SK-N-SH (cell line): Measurements from ENCODE around the gene PTAFR. TPM values are rescaled to one million over a fixed set of nuclear protein-coding genes. Genes with fewer than 3 reads are reported as not detected.

Experiments used
- CTCF ChIA-PET: fragments of 300-600, 350-600 bp; formaldehyde crosslinking; extraction: SDS; loops from one replicate; lab custom pipeline; 2021; lab: Yijun Ruan, JAX
- POLR2A ChIA-PET: fragments of 350-600 bp; sonication (Branson Sonifier 250); formaldehyde crosslinking; extraction: SDS; loops from one replicate; lab custom pipeline; 2020; ENCODE audit warnings: antibody characterized with exemption, inconsistent platforms; lab: Yijun Ruan, JAX
- DNase-seq: peaks from one replicate; pipeline ENCODE4 v3.0.0; 2012
- H2AFZ ChIP-seq: fragments of 200-600 bp; sonication (generic); 2 replicates; pipeline ENCODE4 v1.8.1; 2016; ENCODE audit warnings: antibody characterized with exemption, mild to moderate bottlenecking, low read depth
- H3F3A ChIP-seq: fragments of 200-600 bp; sonication (generic); replicated peaks from 2 replicates; pipeline ENCODE3; 2016; ENCODE audit warnings: antibody characterized with exemption, mild to moderate bottlenecking; ENCODE audit not compliant: insufficient read depth
- H3K27ac ChIP-seq, 2 experiments: fragments of 200-500 bp in 1 of 2; fragments of 200-600 bp in 1 of 2; sonication (Bioruptor generic) in 1 of 2; sonication (generic), shearing (Covaris generic) in 1 of 2; 2 replicates each; pipeline versions ENCODE4 v1.5.1 to v1.6.1; 2014 to 2016; ENCODE audit warnings: low read depth in 2 of 2, inconsistent platforms in 1 of 2, low read length in 1 of 2, mild to moderate bottlenecking in 1 of 2, mixed read lengths in 1 of 2
- H3K27me3 ChIP-seq: fragments of 200-600 bp; sonication (generic), shearing (Covaris generic); 2 replicates; pipeline ENCODE4 v1.6.1; 2016; ENCODE audit warnings: mixed run types; ENCODE audit not compliant: insufficient read depth
- H3K36me3 ChIP-seq, 2 experiments: fragments of 200-500 bp in 1 of 2; fragments of 200-600 bp in 1 of 2; sonication (Bioruptor generic) in 1 of 2; sonication (generic) in 1 of 2; replicated peaks in 1 of 2; 2 replicates each; pipeline versions ENCODE3 to v1.5.1; 2014 to 2016; ENCODE audit warnings: low read length in 1 of 2, mild to moderate bottlenecking in 1 of 2; ENCODE audit not compliant: insufficient read depth in 2 of 2, control insufficient read depth in 1 of 2
- H3K4me1 ChIP-seq, 2 experiments: fragments of 200-500 bp in 1 of 2; fragments of 200-600 bp in 1 of 2; sonication (Bioruptor generic) in 1 of 2; sonication (generic), shearing (Covaris generic) in 1 of 2; 2 replicates each; pipeline versions ENCODE4 v1.5.1 to v1.6.1; 2014 to 2016; ENCODE audit warnings: low read depth in 1 of 2, low read length in 1 of 2, mixed run types in 1 of 2; ENCODE audit not compliant: insufficient read depth in 2 of 2, control insufficient read depth in 1 of 2
- H3K4me2 ChIP-seq: fragments of 200-600 bp; sonication (generic), shearing (Covaris generic); 2 replicates; pipeline ENCODE4 v1.6.1; 2017; ENCODE audit warnings: mixed run types
- H3K4me3 ChIP-seq, 2 experiments: fragments of 200-500 bp in 1 of 2; fragments of 200-600 bp in 1 of 2; sonication (Bioruptor generic) in 1 of 2; sonication (generic), shearing (Covaris generic) in 1 of 2; 2 replicates each; pipeline versions ENCODE4 v1.5.1 to v1.8.1; 2014 to 2016; ENCODE audit warnings: low read depth in 2 of 2, inconsistent platforms in 1 of 2, low read length in 1 of 2, mild to moderate bottlenecking in 1 of 2, mixed read lengths in 1 of 2, moderate library complexity in 1 of 2
- H3K79me2 ChIP-seq: fragments of 200-600 bp; sonication (generic); 2 replicates; pipeline ENCODE4 v1.8.1; 2017; ENCODE audit warnings: mild to moderate bottlenecking; ENCODE audit not compliant: insufficient read depth
- H3K9ac ChIP-seq: fragments of 200-600 bp; sonication (generic); 2 replicates; pipeline ENCODE4 v1.6.1; 2017; ENCODE audit warnings: mixed run types
- H3K9me2 ChIP-seq: fragments of 200-600 bp; sonication (generic); 2 replicates; pipeline ENCODE4 v1.6.1; 2017; ENCODE audit warnings: mixed run types
- H3K9me3 ChIP-seq: fragments of 200-600 bp; sonication (generic); 2 replicates; pipeline ENCODE4 v1.6.1; 2017; ENCODE audit warnings: mixed run types, mild to moderate bottlenecking, moderate library complexity
- H4K20me1 ChIP-seq: fragments of 200-600 bp; sonication (generic); 2 replicates; pipeline ENCODE4 v1.6.1; 2017; ENCODE audit warnings: mild to moderate bottlenecking, mixed run types; ENCODE audit not compliant: insufficient read depth
- FOXM1 ChIP-seq: IDR thresholded peaks from 2 replicates; pipeline ENCODE4 v1.4.0; 2012; ENCODE audit warnings: low read depth, mild to moderate bottlenecking
- JUND ChIP-seq: IDR thresholded peaks from 2 replicates; pipeline ENCODE4 v1.4.0; 2012
- MXI1 ChIP-seq: IDR thresholded peaks from 2 replicates; pipeline ENCODE4 v1.6.1; 2012; ENCODE audit warnings: mild to moderate bottlenecking, low read depth, low read length, improper control_type of control experiment
- NFIC ChIP-seq: IDR thresholded peaks from 2 replicates; pipeline ENCODE4 v1.4.0; 2012; ENCODE audit warnings: borderline replicate concordance
- NRF1 ChIP-seq: IDR thresholded peaks from 2 replicates; pipeline ENCODE4 v1.6.1; 2012; ENCODE audit warnings: low read depth, mild to moderate bottlenecking, low read length
- RAD21 ChIP-seq: IDR thresholded peaks from 2 replicates; pipeline ENCODE4 v1.6.1; 2012; ENCODE audit warnings: mild to moderate bottlenecking, low read length
- YY1 ChIP-seq: IDR thresholded peaks from 2 replicates; pipeline ENCODE4 v1.4.0; 2012; ENCODE audit warnings: low read depth, mild to moderate bottlenecking
- WGBS: methylation state at CpG from one replicate; pipeline ENCODE4 v1.1.6; 2017; ENCODE audit warnings: low lambda C conversion rate; 5-methylcytosine and 5-hydroxymethylcytosine counted together
- polyA plus RNA-seq, 3 experiments: library from polyadenylated mRNA; depleted of rRNA; stranded (reverse); fragments of >200 nt; gene quantifications; 2 replicates each; pipeline ENCODE4 v1.2.3, GENCODE V29; 2012
- TF ChIP-seq, protein P1 (sequence below): IDR thresholded peaks from 2 replicates; pipeline ENCODE4 v1.6.1; 2012; ENCODE audit warnings: mild to moderate bottlenecking, low read depth, low read length, moderate library complexity
- TF ChIP-seq, protein P2 (sequence below): IDR thresholded peaks from 2 replicates; pipeline ENCODE4 v1.4.0; 2012; ENCODE audit warnings: low read depth, borderline replicate concordance
- TF ChIP-seq, protein P3 (sequence below): fragments of 200-600 bp; sonication (generic); IDR thresholded peaks from 2 replicates; pipeline ENCODE4 v1.6.1; 2017; ENCODE audit warnings: antibody characterized with exemption, mild to moderate bottlenecking, moderate library complexity
- TF ChIP-seq, protein P4 (sequence below): fragments of 150-350 bp; IDR thresholded peaks from 2 replicates; pipeline ENCODE4 v1.6.1; 2017; ENCODE audit warnings: antibody characterized with exemption, low read length, low read depth, borderline replicate concordance

The PTAFR gene
- polyA plus RNA-seq, 1 of the 3 experiments (the other 2 are of a cell fraction) = 0.05 TPM

GRCh38 chr1:28157894-28158293 lies 18.6 kb downstream of the PTAFR start:
- DNase-seq = no peak
- no peak overlapping the region for H3K27ac ChIP-seq
- H3K4me1 ChIP-seq = no peaks in the 10 kb centered on the region
- H3K4me3 ChIP-seq = no peak overlapping the region
- TF ChIP-seq MXI1 = no peak
- TF ChIP-seq, protein P1, sequence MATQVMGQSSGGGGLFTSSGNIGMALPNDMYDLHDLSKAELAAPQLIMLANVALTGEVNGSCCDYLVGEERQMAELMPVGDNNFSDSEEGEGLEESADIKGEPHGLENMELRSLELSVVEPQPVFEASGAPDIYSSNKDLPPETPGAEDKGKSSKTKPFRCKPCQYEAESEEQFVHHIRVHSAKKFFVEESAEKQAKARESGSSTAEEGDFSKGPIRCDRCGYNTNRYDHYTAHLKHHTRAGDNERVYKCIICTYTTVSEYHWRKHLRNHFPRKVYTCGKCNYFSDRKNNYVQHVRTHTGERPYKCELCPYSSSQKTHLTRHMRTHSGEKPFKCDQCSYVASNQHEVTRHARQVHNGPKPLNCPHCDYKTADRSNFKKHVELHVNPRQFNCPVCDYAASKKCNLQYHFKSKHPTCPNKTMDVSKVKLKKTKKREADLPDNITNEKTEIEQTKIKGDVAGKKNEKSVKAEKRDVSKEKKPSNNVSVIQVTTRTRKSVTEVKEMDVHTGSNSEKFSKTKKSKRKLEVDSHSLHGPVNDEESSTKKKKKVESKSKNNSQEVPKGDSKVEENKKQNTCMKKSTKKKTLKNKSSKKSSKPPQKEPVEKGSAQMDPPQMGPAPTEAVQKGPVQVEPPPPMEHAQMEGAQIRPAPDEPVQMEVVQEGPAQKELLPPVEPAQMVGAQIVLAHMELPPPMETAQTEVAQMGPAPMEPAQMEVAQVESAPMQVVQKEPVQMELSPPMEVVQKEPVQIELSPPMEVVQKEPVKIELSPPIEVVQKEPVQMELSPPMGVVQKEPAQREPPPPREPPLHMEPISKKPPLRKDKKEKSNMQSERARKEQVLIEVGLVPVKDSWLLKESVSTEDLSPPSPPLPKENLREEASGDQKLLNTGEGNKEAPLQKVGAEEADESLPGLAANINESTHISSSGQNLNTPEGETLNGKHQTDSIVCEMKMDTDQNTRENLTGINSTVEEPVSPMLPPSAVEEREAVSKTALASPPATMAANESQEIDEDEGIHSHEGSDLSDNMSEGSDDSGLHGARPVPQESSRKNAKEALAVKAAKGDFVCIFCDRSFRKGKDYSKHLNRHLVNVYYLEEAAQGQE = no peak
- no peak for TF ChIP-seq NFIC
- TF ChIP-seq, protein P2, sequence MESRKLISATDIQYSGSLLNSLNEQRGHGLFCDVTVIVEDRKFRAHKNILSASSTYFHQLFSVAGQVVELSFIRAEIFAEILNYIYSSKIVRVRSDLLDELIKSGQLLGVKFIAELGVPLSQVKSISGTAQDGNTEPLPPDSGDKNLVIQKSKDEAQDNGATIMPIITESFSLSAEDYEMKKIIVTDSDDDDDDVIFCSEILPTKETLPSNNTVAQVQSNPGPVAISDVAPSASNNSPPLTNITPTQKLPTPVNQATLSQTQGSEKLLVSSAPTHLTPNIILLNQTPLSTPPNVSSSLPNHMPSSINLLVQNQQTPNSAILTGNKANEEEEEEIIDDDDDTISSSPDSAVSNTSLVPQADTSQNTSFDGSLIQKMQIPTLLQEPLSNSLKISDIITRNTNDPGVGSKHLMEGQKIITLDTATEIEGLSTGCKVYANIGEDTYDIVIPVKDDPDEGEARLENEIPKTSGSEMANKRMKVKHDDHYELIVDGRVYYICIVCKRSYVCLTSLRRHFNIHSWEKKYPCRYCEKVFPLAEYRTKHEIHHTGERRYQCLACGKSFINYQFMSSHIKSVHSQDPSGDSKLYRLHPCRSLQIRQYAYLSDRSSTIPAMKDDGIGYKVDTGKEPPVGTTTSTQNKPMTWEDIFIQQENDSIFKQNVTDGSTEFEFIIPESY = no peak
- no peak for TF ChIP-seq FOXM1
- WGBS = 74% methylated on average over 8 of the region's 8 CpGs
- no peaks in the 10 kb centered on the region for H3K9me3 ChIP-seq
- ChIA-PET POLR2A (no interaction called here), CTCF (no interaction called here)
- H3K36me3 ChIP-seq = no peaks in the 10 kb centered on the region
- no peak overlapping the region for H2AFZ ChIP-seq
- no peaks in the 10 kb centered on the region for H3F3A ChIP-seq
- H3K9me2 ChIP-seq = no peaks in the 10 kb centered on the region
- H3K27me3 ChIP-seq = no peaks in the 10 kb centered on the region
- H3K9ac ChIP-seq = no peak overlapping the region
- H4K20me1 ChIP-seq = no peaks in the 10 kb centered on the region
- no peak overlapping the region for H3K4me2 ChIP-seq
- no peaks in the 10 kb centered on the region for H3K79me2 ChIP-seq

DNA sequence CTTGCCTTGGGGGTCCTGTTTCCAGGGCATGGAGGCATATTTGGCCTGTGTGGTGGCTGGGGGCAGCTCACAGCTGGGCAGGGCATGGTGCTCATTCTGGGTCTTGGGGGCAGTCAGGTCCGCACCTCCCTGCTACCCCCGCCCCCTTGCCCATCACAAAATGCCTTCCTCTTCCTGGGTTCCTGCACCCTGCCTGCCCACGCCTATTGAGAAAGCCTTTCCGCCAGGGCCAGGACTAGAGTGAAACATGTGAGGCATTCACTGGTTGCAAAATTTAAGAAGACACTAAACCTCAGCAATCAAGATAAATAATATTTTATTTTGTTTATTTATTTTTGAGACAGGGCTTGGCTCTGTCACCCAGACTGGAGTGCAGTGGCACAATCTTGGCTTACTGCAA lies 19.7 kb downstream of the PTAFR start:
- Histone ChIP-seq H4K20me1 (no peaks in the 10 kb centered on the region), H3K4me2 (no peak overlapping the region), H3K9me3 (no peaks in the 10 kb centered on the region), H3K79me2 (no peaks in the 10 kb centered on the region), H3K27ac (no peak overlapping the region), H3K4me3 (no peak overlapping the region), H3K36me3 (no peaks in the 10 kb centered on the region), H3K9ac (no peak overlapping the region), H3F3A (no peaks in the 10 kb centered on the region), H3K27me3 (no peaks in the 10 kb centered on the region), H3K4me1 (no peaks in the 10 kb centered on the region), H2AFZ (no peak overlapping the region), H3K9me2 (no peaks in the 10 kb centered on the region)
- POLR2A ChIA-PET = no interaction called here
- 94% methylated on average over 4 of the region's 4 CpGs for WGBS
- CTCF ChIA-PET = no interaction called here
- DNase-seq = no peak
- TF ChIP-seq, protein P3, sequence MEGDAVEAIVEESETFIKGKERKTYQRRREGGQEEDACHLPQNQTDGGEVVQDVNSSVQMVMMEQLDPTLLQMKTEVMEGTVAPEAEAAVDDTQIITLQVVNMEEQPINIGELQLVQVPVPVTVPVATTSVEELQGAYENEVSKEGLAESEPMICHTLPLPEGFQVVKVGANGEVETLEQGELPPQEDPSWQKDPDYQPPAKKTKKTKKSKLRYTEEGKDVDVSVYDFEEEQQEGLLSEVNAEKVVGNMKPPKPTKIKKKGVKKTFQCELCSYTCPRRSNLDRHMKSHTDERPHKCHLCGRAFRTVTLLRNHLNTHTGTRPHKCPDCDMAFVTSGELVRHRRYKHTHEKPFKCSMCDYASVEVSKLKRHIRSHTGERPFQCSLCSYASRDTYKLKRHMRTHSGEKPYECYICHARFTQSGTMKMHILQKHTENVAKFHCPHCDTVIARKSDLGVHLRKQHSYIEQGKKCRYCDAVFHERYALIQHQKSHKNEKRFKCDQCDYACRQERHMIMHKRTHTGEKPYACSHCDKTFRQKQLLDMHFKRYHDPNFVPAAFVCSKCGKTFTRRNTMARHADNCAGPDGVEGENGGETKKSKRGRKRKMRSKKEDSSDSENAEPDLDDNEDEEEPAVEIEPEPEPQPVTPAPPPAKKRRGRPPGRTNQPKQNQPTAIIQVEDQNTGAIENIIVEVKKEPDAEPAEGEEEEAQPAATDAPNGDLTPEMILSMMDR = no peak
- TF ChIP-seq JUND (no peak), RAD21 (no peak), NRF1 (no peak), YY1 (no peak)
- TF ChIP-seq, protein P4, sequence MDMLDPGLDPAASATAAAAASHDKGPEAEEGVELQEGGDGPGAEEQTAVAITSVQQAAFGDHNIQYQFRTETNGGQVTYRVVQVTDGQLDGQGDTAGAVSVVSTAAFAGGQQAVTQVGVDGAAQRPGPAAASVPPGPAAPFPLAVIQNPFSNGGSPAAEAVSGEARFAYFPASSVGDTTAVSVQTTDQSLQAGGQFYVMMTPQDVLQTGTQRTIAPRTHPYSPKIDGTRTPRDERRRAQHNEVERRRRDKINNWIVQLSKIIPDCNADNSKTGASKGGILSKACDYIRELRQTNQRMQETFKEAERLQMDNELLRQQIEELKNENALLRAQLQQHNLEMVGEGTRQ = no peak
